ENCODE measurements around the gene DENND4A.
A peak's percentile ranks its signal among the peaks of the same experiment; 100 is the strongest.

DENND4A gene

GRCh38 chr15:65722191-65722590 lies 69.9 kb downstream of the DENND4A start:
- DNase-seq (ENCODE audit: low read depth): no peak
- H3K4me3 ChIP-seq (ENCODE audit: low read depth, low read length): no peak overlapping the region
- TF ChIP-seq CTCF (IDR thresholded peaks at IDR 0.05; ENCODE audit: insufficient read depth, low read depth, low read length, missing control alignments): no peak

GRCh38 chr15:65712415-65712814 lies 79.7 kb downstream of the DENND4A start:
- no peak overlapping the region for H3K4me3 ChIP-seq (ENCODE audit: low read depth, low read length)
- TF ChIP-seq CTCF (IDR thresholded peaks at IDR 0.05; ENCODE audit: insufficient read depth, low read depth, low read length, missing control alignments): no peak
- DNase-seq (ENCODE audit: low read depth): no peak

GRCh38 chr15:65695081-65695480 lies 97.0 kb downstream of the DENND4A start:
- no peak overlapping the region for H3K4me3 ChIP-seq (ENCODE audit: low read depth, low read length)
- no peak for TF ChIP-seq CTCF (IDR thresholded peaks at IDR 0.05; ENCODE audit: insufficient read depth, low read depth, low read length, missing control alignments)

GRCh38 chr15:65690778-65691177 lies 101.3 kb downstream of the DENND4A start:
- no peak for TF ChIP-seq CTCF (IDR thresholded peaks at IDR 0.05; ENCODE audit: insufficient read depth, low read depth, low read length, missing control alignments)
- no peak overlapping the region for H3K4me3 ChIP-seq (ENCODE audit: low read depth, low read length)
- DNase-seq (ENCODE audit: low read depth): no peak

More at GRCh38 chr15:65695081-65695480, 97.0 kb downstream of the DENND4A start:
- DNase-seq (ENCODE audit: low read depth): no peak

GRCh38 chr15:65690173-65690572 lies 101.9 kb downstream of the DENND4A start:
- no peak for DNase-seq (ENCODE audit: low read depth)
- TF ChIP-seq CTCF (IDR thresholded peaks at IDR 0.05; ENCODE audit: insufficient read depth, low read depth, low read length, missing control alignments): no peak
- no peak overlapping the region for H3K4me3 ChIP-seq (ENCODE audit: low read depth, low read length)

GRCh38 chr15:65688462-65688861 lies 103.6 kb downstream of the DENND4A start:
- peak; percentile 31 for DNase-seq (ENCODE audit: low read depth)
- no peak overlapping the region for H3K4me3 ChIP-seq (ENCODE audit: low read depth, low read length)
- TF ChIP-seq CTCF (IDR thresholded peaks at IDR 0.05; ENCODE audit: insufficient read depth, low read depth, low read length, missing control alignments): no peak

GRCh38 chr15:65682404-65682911 lies 109.6 kb downstream of the DENND4A start:
- no peak for DNase-seq (ENCODE audit: low read depth)
- no peak for TF ChIP-seq CTCF (IDR thresholded peaks at IDR 0.05; ENCODE audit: insufficient read depth, low read depth, low read length, missing control alignments)

More at GRCh38 chr15:65682404-65682911, 109.6 kb downstream of the DENND4A start:
- H3K4me3 ChIP-seq (ENCODE audit: low read depth, low read length): no peak overlapping the region
